SK-N-SH treated with all-trans-retinoic acid at 6 μM for 48 hours (cell line): ENCODE measurements around the gene RFX8.

Experiments
- ESRRG ChIP-seq: fragments of 250-450 bp; sonication (Bioruptor Pico); IDR thresholded peaks from 2 replicates; pipeline ENCODE4 v1.6.1; 2021; ENCODE audit warnings: mild to moderate bottlenecking
- PATZ1 ChIP-seq: fragments of 250-450 bp; sonication (Bioruptor Pico); IDR thresholded peaks from 2 replicates; pipeline ENCODE4 v1.8.0; 2020; ENCODE audit warnings: mild to moderate bottlenecking, moderate library complexity, borderline replicate concordance
- TOX ChIP-seq: fragments of 250-450 bp; sonication (Bioruptor Pico); IDR thresholded peaks from 2 replicates; pipeline ENCODE4 v1.8.0; 2021; ENCODE audit warnings: mild to moderate bottlenecking, moderate library complexity, borderline replicate concordance
- ZFP30 ChIP-seq: fragments of 450-650 bp; formaldehyde crosslinking; IDR thresholded peaks from 2 replicates; pipeline ENCODE4 v1.5.0; 2022; ENCODE audit warnings: mild to moderate bottlenecking, moderate library complexity
- ZNF565 ChIP-seq: fragments of 450-650 bp; formaldehyde crosslinking; conservative IDR thresholded peaks from 2 replicates; pipeline ENCODE4 v1.5.0; 2020; ENCODE audit warnings: low read depth, mild to moderate bottlenecking, moderate library complexity

- no peak for TF ChIP-seq ZNF565 (CRISPR knock-in tag)
- TF ChIP-seq PATZ1: no peak
- TF ChIP-seq ZFP30 (CRISPR knock-in tag): no peak
- TF ChIP-seq TOX: no peak
- TF ChIP-seq ESRRG (CRISPR knock-in tag): no peak
These were observed 79.2 kb downstream of the RFX8 start for GRCh38 chr2:101395545-101396315.
